ENCODE data around the gene PKN1. TPM values are rescaled to one million over a fixed set of nuclear protein-coding genes. Genes with fewer than 3 reads are reported as not detected.

Gene PKN1
- total RNA-seq: 119 and 243 TPM in 2 replicates

DNA sequence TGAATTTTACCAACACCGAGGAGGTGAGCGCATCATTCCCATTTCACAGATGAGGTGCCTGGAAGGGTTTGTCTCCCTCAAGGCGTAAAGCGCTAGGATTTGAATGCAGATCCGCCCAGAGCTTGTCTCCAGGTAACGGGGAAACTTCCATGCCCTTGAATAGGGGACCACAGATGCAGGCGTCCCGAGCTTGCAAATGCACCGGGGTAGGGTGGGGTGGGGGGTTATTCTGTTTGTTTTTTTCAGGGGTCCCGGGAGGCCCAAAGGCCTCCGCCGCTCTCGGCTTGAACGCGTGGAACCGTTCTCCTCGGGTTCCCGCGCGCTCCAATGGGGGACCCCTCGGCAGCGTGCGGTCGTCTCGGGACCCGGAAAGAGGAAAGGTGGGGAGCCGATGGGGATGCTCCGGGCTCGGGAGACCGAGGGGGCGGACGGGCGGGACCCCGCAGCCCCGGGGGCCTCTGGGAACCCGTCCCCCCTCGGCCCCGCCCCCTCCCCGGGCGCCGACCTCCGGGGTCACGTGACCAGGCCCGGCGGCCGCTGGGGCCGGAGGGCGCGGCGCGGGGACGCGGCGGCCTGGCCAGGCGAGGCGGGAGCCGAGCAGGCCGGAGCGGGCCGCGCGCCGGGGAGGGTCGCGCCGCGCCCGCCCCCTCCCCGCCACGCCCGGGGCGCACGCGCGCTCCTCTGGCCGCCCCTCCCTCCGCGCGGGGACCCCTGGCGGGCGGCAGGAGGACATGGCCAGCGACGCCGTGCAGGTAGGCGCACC lies at the start of gene PKN1:
PKN1 (plus strand) TSS at position 516 of the 763 bp plus-strand sequence; CDS start at position 732, 216 bp downstream.

DNA sequence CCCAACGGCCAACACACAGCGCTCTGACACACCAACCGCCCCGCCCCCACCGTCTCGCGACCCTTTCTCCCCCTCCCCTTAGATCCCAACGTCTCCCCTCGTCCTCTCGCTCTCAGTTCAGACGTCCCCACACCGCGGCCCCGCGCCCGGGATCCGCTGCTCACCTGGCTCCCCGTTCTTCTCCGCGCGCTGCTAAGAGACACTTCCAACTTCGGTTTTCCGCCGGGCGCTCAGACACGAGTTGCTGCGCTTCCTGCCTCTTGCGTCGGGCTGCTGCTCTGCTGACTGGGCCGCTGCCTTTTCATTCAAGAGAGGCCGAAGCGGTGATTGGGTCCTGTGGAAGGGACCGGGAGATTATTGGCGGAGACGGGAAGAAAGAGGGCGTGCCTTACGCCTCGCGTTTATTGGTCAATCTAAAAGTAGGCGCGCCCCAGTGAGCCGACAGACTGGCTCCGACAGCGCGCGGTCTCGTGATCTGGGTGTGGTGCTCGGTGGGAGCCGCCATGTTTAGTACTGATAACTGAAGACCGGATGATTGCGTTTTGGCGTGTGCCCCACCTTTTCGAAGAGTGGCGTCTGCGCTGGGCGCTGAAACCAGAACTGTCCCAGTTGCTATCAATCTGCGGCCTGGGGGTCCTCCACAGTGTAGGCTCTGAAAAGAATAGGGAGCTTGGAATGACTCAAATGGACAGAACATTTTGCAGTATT lies 13.8 kb upstream of the PKN1 start, which contains the start of gene DDX39A:
DDX39A (minus strand) TSS at position 236 of the 708 bp plus-strand sequence. CDS start 6,121 bp downstream, outside the sequence.

GRCh38 chr19:14475251-14476073 lies 42.4 kb downstream of the PKN1 start, which contains the start of gene PTGER1:
Gene PTGER1 (minus strand): TSS chr19:14475354. CDS start chr19:14474320, 1,034 bp downstream.

GRCh38 chr19:14496029-14496833 lies 63.1 kb downstream of the PKN1 start, which contains the start of gene GIPC1:
Gene GIPC1 (minus strand): TSS chr19:14496127. CDS start chr19:14482976, 13,151 bp downstream.

DNA sequence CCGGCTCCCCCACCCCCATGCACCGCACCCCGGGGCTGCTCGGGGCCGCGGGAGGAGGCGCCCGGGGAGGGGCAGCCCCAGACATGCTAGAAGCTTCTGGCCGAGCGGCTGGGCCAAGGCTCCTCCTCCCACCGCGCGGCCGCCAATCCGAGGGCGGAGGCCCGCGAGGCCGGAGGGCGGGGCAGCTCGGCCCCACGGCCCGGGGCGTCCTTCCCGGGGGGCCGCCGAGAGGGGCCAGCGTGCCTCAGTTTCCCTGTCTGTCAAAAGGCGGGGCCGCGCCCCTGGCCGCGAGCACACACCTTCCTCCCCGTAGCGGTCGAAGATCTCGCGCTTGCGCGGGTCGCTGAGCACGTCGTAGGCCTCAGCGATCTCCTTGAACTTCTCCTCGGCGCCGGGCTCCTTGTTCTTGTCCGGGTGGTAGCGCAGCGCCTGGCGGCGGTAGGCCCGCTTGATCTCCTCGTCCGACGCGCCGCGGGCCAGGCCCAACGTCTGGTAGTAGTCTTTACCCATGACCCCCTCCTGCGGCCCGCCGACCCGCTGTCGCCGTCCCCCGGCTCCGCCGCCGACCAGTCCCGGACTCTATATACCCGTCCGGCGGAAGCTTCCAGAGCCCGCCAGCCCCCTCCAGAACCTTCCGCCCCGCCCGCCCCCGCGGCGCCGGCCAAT lies 84.9 kb downstream of the PKN1 start, which contains the start of gene DNAJB1:
DNAJB1 (minus strand) TSS at position 558 of the 666 bp plus-strand sequence; CDS start at position 510, 48 bp downstream.

Other genes with a start within 250 kb of the PKN1 start
- gene ADGRL1, start 227.1 kb upstream of the PKN1 start, total RNA-seq: 5.9 TPM in 2 replicates
- gene ADGRE5, start 51.9 kb upstream of the PKN1 start, total RNA-seq: 46.1 and 97.0 TPM in 2 replicates
- gene DDX39A, start 14.0 kb upstream of the PKN1 start, total RNA-seq: 32.0 and 41.0 TPM in 2 replicates
- 4.4 and 7.9 TPM in 2 replicates for gene PTGER1, start 42.0 kb downstream of the PKN1 start, total RNA-seq
- 79.0 and 100 TPM in 2 replicates for gene GIPC1, start 62.8 kb downstream of the PKN1 start, total RNA-seq
- 50.8 and 66.4 TPM in 2 replicates for gene DNAJB1, start 85.1 kb downstream of the PKN1 start, total RNA-seq
- 26.3 and 28.5 TPM in 2 replicates for gene TECR, start 96.3 kb downstream of the PKN1 start, total RNA-seq
- gene NDUFB7, start 138.8 kb downstream of the PKN1 start, total RNA-seq: 108 and 130 TPM in 2 replicates
- gene CLEC17A, start 149.8 kb downstream of the PKN1 start, total RNA-seq: 0.13 and 0.23 TPM in 2 replicates
- gene ADGRE3, start 241.5 kb downstream of the PKN1 start, total RNA-seq: not detected in 2 replicates

Measured in smooth muscle cell of the pulmonary artery (primary cell).